Esophagus squamous epithelium (tissue), 4 donors: ENCODE results near the gene GRID2IP.

Source experiments
- POLR2A ChIP-seq, 4 donors: fragments of 450-650 bp; IDR thresholded peaks; one replicate each; pipeline ENCODE4 v1.6.1; 2017; ENCODE audit warnings: antibody characterized with exemption in 4 of 4, mild to moderate bottlenecking in 4 of 4, moderate library complexity in 3 of 4
- TF ChIP-seq, protein P1 (sequence below), 6 experiments: fragments of 450-650 bp in 4 of 6; fragments of 200-600 bp in 2 of 6; sonication (generic) in 2 of 6; IDR thresholded peaks; one replicate each; pipeline ENCODE4 v1.5.1; 2016 to 2019; ENCODE audit warnings: antibody characterized with exemption in 6 of 6, mild to moderate bottlenecking in 4 of 6, moderate library complexity in 4 of 6

DNA sequence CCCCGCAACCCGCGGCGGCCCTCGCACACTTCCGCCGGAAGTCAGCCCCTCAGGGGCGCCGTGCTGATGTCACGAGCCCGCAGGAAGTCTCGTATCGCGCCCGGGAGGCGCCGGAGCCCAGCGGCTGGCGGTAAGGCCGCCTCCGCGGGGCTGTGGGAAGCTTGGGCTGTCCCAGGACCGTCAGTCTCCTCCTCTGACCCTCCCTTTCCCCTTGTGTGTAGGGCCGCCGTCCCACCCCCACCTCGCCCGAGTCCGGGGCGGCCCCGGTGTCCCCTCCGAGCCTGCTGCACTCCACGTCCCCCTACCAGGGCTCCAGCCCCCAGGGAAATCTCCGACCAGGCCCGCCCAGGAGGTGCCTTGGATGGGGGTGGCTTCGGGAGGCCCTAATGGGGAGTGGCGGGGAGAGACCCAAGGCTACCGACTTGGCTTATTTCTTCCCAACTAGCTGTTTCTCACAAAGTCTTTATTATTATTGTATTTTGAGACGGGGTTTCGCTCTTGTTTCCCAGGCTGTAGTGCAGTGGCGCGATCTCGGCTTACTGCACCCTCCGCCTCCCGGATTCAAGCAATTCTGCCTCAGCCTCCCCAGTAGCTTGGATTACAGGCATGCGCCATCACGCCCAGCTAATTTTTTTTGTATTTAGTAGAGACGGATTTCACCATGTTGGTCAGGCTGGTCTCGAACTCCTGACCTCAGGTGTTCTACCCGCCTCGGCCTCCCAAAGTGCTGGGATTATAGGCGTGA is 26.3 kb upstream of the GRID2IP start, which contains the start of gene ZDHHC4:
- peak in 3 of 4 donors; percentile 57 to 90 (median 87) for TF ChIP-seq POLR2A (IDR thresholded peaks at IDR 0.05)
- TF ChIP-seq, protein P1, sequence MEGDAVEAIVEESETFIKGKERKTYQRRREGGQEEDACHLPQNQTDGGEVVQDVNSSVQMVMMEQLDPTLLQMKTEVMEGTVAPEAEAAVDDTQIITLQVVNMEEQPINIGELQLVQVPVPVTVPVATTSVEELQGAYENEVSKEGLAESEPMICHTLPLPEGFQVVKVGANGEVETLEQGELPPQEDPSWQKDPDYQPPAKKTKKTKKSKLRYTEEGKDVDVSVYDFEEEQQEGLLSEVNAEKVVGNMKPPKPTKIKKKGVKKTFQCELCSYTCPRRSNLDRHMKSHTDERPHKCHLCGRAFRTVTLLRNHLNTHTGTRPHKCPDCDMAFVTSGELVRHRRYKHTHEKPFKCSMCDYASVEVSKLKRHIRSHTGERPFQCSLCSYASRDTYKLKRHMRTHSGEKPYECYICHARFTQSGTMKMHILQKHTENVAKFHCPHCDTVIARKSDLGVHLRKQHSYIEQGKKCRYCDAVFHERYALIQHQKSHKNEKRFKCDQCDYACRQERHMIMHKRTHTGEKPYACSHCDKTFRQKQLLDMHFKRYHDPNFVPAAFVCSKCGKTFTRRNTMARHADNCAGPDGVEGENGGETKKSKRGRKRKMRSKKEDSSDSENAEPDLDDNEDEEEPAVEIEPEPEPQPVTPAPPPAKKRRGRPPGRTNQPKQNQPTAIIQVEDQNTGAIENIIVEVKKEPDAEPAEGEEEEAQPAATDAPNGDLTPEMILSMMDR (IDR thresholded peaks at IDR 0.05) = no peak
